ENCODE results near the gene SYDE1. TPM values are rescaled to one million over a fixed set of nuclear protein-coding genes. Genes with fewer than 3 reads are reported as not detected.

Gene SYDE1
- total and polyA plus RNA-seq, 2 of the 4 experiments (the other 2 are of a cell fraction) = 19.4 to 64.9 TPM

- Histone ChIP-seq H3K18ac (ENCODE audit: low read depth, low read length) (no peak overlapping the region), H3K27me3 (ENCODE audit: control insufficient read depth, insufficient read depth, low read length) (no peaks in the 10 kb centered on the region), H2BK20ac (ENCODE audit: low read depth, low read length) (no peak overlapping the region), H2BK120ac (ENCODE audit: low read depth, low read length) (no peak overlapping the region), H2AFZ (replicated peaks; ENCODE audit: low read length, poor library complexity) (no peak overlapping the region), H2BK5ac (ENCODE audit: low read depth, low read length, poor library complexity, severe bottlenecking) (no peak overlapping the region), H2BK15ac (ENCODE audit: low read depth, low read length) (no peak overlapping the region), H3K27ac (ENCODE audit: insufficient read depth, low read length) (no peak overlapping the region), H3K36me3 (ENCODE audit: control insufficient read depth, insufficient read depth, low read length) (no peaks in the 10 kb centered on the region), H3K9me3 (ENCODE audit: control insufficient read depth, insufficient read depth, low read length) (no peaks in the 10 kb centered on the region), H4K20me1 (ENCODE audit: insufficient read depth, low read length) (no peaks in the 10 kb centered on the region), H3K9ac (ENCODE audit: low read depth, low read length) (no peak overlapping the region), H3K56ac (ENCODE audit: extremely low read depth, insufficient read depth, low read length) (no peak overlapping the region), H2AK5ac (ENCODE audit: low read depth, low read length) (no peak overlapping the region), H3K14ac (replicated peaks; ENCODE audit: low read depth, low read length) (no peak overlapping the region), H3K23ac (ENCODE audit: low read depth, low read length) (no peak overlapping the region), H4K8ac (ENCODE audit: low read depth in 2 of 2, low read length in 2 of 2) (no peak overlapping the region), H4K91ac (ENCODE audit: insufficient read depth, low read depth, low read length) (no peak overlapping the region), H3K4me2 (ENCODE audit: low read depth, low read length) (no peak overlapping the region), H3K4ac (ENCODE audit: low read depth, low read length) (no peak overlapping the region), H4K5ac (ENCODE audit: low read depth, low read length) (no peak overlapping the region), H3K4me1 (ENCODE audit: control insufficient read depth, insufficient read depth, low read length) (no peaks in the 10 kb centered on the region), H3K4me3 (ENCODE audit: insufficient read depth, low read depth, low read length) (no peak overlapping the region), H3K9me1 (ENCODE audit: insufficient read depth, low read length) (no peaks in the 10 kb centered on the region), H3K79me1 (ENCODE audit: low read depth in 1 of 2, low read length in 2 of 2) (no peaks in the 10 kb centered on the region), H2AK9ac (replicated peaks; ENCODE audit: low read depth, low read length, poor library complexity) (no peak overlapping the region)
- ATAC-seq (ENCODE audit: low read depth) (no peak), DNase-seq (no peak)
- POLR2A ChIA-PET (ENCODE audit: unreplicated experiment) = no interaction called here
- TF ChIP-seq SMC3 (IDR thresholded peaks at IDR 0.05; ENCODE audit: low read depth, low read length) (no peak), BHLHE40 (IDR thresholded peaks at IDR 0.05; ENCODE audit: low read depth, low read length) (no peak), ELK1 (IDR thresholded peaks at IDR 0.05; ENCODE audit: borderline replicate concordance, low read depth, low read length) (no peak), MXI1 (IDR thresholded peaks at IDR 0.05; ENCODE audit: borderline replicate concordance, low read depth, low read length) (no peak)
- intact Hi-C loops (cut with micrococcal nuclease) (no loop called here), dilution Hi-C loops (cut with HindIII; ENCODE audit: low sequenced_read_pairs, unreplicated experiment) (no loop called here), in situ Hi-C loops (cut with MboI; ENCODE audit: low sequenced_read_pairs) (no loop called here)
- CTCF ChIA-PET = no interaction called here
- BruUV-seq (replicated peaks) = no TSS peak
- 65% methylated on average over 16 of the region's 23 CpGs; no CpG with 5 or more reads in 1 of the 2 experiments for WGBS, 2 experiments (ENCODE audit: extremely low coverage in 2 of 2, insufficient read length in 1 of 2)
Observed at GRCh38 chr19:15072930-15073647, 34.1 kb upstream of the SYDE1 start.

All from IMR-90 (cell line).